Kidney capillary endothelial cell (primary cell): Measurements from ENCODE around the gene DNAJC1.

Source experiments
- DNase-seq: peaks from one replicate; pipeline ENCODE4 v3.0.0-alpha.2; 2018; ENCODE audit warnings: low spot score

DNAJC1 gene

DNA sequence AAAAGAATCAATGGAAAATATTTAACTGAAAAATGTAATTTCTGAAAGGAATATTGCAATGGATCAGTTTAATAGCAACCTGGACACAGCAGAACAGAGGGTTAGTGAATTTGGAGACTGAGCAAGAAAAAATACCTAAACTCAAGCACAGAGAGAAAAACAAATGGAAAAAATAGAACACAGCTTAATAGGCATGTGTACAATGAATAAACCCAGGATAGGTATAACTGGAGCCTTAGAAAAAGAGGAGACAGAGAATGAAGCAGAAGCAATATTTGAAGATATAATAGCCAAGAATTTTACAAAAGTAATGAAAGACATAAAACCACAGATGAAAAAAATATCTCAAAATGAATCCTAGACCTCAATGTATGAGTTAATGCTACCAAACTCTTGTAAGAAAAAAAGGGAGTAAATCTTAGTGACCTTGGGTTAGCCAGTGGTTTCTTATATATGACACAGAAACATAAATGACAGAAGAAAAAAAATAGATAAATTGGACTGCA lies 2.9 kb upstream of the DNAJC1 start:
- DNase-seq = no peak

DNA sequence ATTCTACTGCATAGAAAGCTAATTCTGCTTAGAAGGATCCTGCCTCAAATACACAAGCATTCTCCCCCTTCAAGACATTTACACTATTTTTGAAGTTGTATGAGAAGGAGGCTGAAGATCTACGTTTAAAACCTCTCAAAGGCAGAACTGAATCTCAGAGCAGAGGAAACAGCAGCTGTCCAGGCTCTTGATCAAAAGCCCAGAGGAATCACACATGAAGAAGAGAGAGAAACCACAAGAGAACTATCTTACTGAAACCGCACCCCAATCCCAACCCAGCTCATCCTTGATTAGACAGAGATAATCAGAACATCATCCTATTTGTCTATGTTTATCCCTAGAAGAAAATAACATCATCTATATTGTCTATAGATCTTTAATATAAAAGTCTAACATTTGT lies 2.2 kb upstream of the DNAJC1 start:
- no peak for DNase-seq

DNA sequence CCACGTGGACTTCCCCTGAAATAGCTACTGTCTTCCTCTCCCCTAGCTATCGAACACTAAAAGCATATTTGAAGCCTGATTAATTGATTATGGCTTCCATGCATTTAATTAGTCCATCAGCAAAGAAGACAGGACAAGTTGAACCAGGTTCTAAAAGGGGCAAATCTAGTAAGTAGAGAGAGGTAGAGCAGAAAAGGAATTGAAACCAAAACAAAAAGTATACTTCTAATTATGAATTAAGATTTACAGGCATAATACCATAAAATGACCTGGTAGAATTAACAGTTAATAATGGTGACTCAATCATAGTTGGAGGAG lies 393 bp upstream of the DNAJC1 start:
- DNase-seq = no peak

DNA sequence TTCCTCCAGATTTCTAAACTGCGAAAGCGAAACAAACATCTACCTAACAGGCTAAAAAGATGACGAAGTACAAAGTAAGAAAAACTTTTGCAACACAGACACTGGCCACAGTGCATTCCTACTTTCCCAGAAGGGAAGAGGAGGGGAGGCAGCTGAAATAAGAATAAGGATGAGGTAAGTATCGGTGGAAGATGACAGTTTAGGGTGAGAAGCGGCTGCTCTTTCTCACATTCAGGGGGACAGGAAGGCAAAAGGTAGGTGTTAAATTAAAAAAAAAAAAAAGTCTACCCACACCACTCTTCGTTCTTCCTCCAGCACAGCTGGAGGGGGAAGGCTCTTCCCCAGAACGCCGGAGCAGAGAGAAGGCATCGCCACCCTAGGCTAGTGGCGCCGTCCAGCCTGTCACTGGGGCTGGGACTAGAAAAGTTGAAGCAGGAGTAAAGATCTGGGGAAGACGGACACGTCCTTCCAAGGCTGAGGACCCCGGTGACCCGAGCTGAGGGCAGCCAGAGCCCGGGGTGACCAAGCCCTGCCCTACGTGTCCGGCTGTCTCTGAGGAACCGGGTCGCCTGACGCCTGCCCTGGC lies 846 bp downstream of the DNAJC1 start:
- DNase-seq = peak; percentile 15

DNA sequence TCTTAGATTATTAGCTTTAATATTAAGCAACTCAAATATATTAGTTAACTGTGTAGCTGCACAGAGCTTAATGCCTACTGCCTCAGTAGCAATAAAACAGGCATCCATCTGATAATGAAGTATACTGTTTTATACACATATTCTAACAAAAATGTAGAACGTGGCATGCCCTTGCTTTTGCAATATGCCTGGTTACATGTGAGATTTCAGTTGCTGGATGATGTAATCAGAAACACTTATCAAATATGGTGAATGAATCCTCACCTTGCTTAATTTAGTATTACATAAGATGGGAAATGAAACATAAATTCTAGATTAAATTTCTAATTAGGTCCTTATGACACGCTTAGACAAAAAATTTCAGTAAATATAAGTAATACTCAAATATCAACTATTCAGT lies 8.0 kb downstream of the DNAJC1 start:
- DNase-seq = no peak

GRCh38 chr10:21993360-21994001 lies 10.0 kb downstream of the DNAJC1 start:
- peak; percentile 35 for DNase-seq

DNA sequence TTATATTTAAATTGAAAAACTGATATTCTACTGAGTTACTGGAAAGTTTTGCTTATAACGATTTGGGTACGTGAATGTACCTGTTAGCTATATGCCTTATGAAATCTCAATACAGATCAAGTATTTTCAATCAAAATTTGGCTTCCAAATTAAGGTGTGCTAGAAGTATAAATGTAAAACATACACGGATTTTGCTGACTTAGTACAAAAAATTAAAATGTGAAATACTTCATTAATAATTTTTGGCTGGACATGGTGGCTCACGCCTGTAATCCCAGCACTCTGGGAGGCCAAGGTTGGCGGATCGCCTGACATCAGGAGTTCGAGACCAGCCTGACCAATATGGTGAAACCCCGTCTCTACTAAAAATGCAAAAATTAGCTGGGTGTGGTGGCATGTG lies 11.7 kb downstream of the DNAJC1 start:
- DNase-seq = no peak

- DNase-seq = no peak
Measured at GRCh38 chr10:21990449-21990848, 13.1 kb downstream of the DNAJC1 start.

- peak; percentile 10 for DNase-seq
Measured at GRCh38 chr10:21989453-21990154, 13.9 kb downstream of the DNAJC1 start.

DNA sequence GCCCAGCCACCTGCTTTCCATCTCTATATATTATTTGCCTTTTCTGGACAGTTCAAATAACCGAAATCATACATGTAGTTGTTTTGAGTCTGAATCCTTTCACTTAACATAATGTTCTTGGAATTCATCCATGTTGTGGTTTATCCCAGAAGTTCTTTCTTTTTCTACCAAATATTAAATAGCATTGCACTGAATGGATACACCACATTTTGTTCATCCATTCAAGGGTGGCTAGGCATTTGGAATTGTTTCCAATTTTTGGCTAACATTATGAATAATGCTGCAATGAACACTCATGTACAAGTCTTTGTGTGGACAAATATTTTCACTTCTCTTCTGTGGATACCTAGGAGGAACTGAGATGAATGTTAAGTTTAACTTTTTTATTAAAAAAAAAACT lies 18.0 kb downstream of the DNAJC1 start:
- DNase-seq = no peak

DNA sequence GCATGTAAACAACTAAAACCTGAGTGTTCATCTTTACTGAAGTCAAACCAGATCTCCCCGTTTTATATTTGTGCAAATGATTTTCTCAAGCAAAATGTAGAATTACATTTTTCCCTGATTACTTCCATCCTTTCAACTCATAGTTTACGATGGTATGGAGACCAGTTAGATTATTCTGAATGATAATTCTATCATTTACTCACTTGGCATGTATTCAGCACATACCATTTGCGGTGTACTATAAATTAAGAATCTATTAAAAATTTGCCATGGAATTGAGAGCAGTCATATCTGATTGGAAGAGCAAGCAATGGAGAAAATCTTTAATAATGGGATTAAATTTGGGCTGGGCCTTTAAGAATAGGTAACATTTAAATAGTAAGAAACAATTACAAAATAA lies 22.4 kb downstream of the DNAJC1 start:
- DNase-seq = no peak

DNA sequence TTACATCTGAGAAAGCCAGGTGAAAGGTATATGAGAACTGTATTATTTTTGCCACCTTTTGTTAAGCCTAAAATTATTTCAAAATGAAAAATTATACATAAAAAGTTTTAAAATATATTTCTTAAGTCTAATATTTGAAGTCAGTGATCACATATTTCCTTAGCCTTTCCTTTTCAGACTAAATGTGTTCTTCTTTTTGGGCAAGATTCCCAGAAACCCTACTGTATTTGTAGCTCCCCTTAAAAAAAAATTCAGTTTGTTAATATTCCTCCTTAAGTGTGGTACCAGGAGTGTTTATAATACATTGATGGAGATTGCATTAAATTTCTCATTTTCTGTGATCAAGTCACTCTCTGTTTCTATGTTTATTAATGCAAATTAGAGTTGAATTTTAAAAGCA lies 22.8 kb downstream of the DNAJC1 start:
- no peak for DNase-seq

GRCh38 chr10:21978191-21978862 lies 25.2 kb downstream of the DNAJC1 start:
- no peak for DNase-seq

DNA sequence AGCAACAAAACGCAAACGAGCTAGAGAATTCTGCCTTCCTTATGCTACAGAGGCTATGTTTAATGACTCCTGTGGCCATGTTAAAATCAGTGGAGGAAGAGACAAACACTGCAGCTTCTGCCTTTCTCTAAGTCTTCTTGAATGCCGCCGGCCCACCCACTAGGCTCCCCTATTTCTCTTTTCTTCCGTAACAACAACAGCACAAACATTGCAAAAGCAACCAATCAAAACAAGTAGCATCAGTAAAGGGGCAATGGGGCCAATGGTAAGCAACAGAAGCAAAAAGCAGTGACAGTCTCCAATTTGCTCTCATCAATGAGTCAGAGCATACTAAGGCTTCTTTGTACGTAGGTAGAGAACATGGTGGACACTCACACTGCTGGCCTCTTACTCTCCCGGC lies 26.8 kb downstream of the DNAJC1 start:
- DNase-seq = no peak

GRCh38 chr10:21976280-21976679 lies 27.2 kb downstream of the DNAJC1 start:
- no peak for DNase-seq

DNA sequence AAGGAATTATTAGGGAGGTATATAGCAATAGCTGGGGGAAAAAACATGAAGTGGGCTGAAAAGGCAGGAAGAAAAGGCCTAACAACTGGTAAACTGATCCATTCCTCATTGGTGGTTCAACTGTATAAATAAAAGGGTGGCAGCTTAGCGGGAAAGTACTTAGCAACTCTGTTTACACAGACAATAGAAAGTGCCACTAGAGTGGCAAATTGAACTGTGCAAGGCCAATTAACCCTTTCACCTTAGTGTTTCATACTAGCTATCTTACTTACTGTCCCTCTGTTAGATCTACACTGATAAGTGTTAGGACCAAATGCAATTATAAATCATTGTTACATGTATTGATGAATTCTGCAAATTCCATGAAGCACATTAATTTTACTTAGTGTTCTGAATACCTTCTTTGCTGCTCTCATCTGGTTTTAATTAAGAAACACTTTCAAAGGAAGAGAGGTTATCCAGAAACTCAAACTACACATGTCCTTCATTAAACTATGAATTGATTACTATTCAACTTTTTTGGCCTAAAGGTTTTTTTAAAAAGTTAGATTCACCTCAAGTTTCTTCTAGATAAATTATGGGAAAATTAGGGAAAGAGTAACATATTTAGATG lies 28.0 kb downstream of the DNAJC1 start:
- DNase-seq = no peak

DNA sequence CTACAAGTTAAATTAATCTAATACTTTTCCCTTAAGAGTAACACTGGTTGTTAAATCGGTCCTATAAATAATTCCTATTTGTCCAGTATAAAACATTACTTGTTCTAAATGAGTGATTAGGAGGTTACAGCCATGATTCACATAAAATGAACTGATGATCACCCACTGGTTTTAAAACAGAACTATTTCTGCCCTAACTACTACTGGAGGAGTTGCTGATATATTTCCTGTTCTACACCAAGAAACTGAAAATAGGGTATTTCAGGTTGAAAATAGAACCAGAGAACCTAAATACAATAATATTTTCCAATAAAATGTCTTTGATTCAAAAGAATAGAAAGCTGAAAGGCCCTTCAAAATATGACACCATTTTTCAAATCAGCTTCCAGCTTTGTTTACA lies 30.9 kb downstream of the DNAJC1 start:
- DNase-seq = no peak

DNA sequence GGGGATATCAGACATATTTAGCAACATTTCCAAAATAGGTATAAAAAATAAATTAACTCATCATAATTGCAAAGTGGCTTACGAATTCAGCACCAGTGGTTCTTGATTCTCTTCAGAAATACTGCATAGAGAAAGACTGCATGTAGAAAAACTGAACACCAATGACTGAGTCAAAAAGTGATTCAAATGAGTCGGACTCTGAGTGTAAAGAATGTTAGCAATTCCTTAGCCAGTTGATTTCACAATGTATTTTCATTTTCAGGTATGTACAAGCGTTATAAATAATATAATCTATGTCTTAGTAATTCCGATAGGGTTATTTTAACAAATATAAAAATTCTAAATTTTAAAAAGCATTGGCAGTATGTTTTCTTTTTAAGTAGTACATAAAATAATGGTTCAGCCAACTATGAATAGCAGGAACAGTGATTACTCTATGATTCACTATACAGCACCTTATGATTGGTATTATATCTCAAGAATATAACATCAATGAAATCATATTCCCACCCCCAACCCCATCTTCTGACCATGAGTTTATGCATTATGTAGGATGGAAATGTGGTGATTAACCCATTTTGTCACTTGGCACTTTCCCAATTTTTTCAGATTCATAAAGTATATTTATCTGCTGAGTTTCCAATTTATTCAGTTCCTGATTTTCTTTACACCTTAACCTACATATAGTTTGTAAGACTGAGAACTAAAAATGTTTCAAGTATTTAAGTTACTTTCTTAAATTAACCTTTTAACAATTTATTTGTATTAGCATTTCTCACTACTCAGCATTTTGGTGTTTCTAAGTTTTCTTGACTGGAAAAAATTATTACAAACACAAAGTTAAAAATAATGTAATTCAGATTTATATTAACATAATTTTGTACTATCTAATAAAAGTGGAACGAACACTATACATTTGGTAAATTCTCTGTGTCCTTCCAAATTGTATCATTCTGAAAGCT lies 33.9 kb downstream of the DNAJC1 start:
- DNase-seq = peak; percentile 67

- no peak for DNase-seq
Measured at GRCh38 chr10:21964983-21965665, 38.4 kb downstream of the DNAJC1 start.

DNA sequence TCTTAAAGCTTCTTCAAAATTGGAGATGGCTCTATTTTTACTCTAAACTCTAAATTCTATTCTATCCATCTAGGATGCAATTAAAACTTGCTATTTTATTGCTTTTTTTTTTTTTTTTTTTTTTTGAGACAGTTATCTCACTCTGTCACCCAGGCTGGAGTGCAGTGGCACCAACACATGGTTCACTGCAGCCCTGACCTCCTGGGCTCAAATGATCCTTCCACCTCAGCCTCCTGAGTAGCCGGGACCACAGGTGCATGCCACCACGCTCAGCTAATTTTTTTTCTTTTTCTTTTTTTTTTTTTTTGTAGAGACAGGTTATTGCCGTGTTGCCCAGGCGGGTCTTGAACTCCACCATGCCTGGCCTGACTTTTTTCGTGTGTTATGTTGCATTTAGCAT lies 41.2 kb downstream of the DNAJC1 start:
- DNase-seq = no peak

DNA sequence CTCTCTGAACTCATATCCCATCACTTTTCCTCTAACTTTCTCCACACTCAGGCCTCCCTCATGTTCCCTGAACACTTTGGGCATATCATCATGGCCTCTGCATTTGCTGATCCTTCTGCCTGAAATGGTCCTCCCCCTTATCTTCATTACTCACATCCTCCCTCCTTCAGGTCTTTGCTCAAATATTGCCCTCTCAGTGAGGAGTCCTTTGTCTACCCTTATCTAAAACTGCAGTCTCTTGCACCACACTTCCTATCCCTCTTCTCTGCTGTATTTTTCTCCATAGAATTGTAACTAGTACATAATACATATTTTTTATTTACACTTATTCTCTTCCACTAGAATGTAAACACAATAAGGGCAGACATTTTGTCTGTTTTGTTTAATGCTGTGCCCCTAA lies 41.7 kb downstream of the DNAJC1 start:
- DNase-seq = no peak
